ENCODE data around the gene FGF14.

Gene FGF14

GRCh38 chr13:101876951-101877350 is 524.9 kb downstream of the FGF14 start:
- 80 to 90% methylated on average over 1 to 2 of the region's 6 CpGs for WGBS, 2 experiments (ENCODE audit: insufficient coverage in 2 of 2)
- Histone ChIP-seq H3K27ac (ENCODE audit: low read depth, low read length, severe bottlenecking) (no peak overlapping the region), H3K36me3 (ENCODE audit: control insufficient read depth, insufficient read depth, low read length) (no peaks in the 10 kb centered on the region), H3K9me3 (ENCODE audit: control insufficient read depth, low read length) (no peaks in the 10 kb centered on the region), H3K4me3 (ENCODE audit: extremely low read depth, insufficient read depth, low read length, poor library complexity, severe bottlenecking) (no peak overlapping the region), H3K4me1 (ENCODE audit: control insufficient read depth, insufficient read depth, low read length, poor library complexity, severe bottlenecking) (no peaks in the 10 kb centered on the region)

- Histone ChIP-seq H3K4me3 (ENCODE audit: extremely low read depth, insufficient read depth, low read length, poor library complexity, severe bottlenecking) (no peak overlapping the region), H3K9me3 (ENCODE audit: control insufficient read depth, low read length) (no peaks in the 10 kb centered on the region), H3K36me3 (ENCODE audit: control insufficient read depth, insufficient read depth, low read length) (no peaks in the 10 kb centered on the region), H3K27ac (ENCODE audit: low read depth, low read length, severe bottlenecking) (peak overlapping the region; percentile 50), H3K4me1 (ENCODE audit: control insufficient read depth, insufficient read depth, low read length, poor library complexity, severe bottlenecking) (no peaks in the 10 kb centered on the region)
- WGBS, 2 experiments (ENCODE audit: insufficient coverage in 2 of 2): 83 to 100% methylated on average over 1 of the region's 7 CpGs
Observed at GRCh38 chr13:101875717-101876393, 526.0 kb downstream of the FGF14 start.

- Histone ChIP-seq H3K4me3 (ENCODE audit: extremely low read depth, insufficient read depth, low read length, poor library complexity, severe bottlenecking) (no peak overlapping the region), H3K9me3 (ENCODE audit: control insufficient read depth, low read length) (no peaks in the 10 kb centered on the region), H3K27ac (ENCODE audit: low read depth, low read length, severe bottlenecking) (no peak overlapping the region), H3K36me3 (ENCODE audit: control insufficient read depth, insufficient read depth, low read length) (no peaks in the 10 kb centered on the region), H3K4me1 (ENCODE audit: control insufficient read depth, insufficient read depth, low read length, poor library complexity, severe bottlenecking) (no peaks in the 10 kb centered on the region)
- 83 to 92% methylated on average over 2 of the region's 3 CpGs for WGBS, 2 experiments (ENCODE audit: insufficient coverage in 2 of 2)
Observed at GRCh38 chr13:101875091-101875490, 526.8 kb downstream of the FGF14 start.

GRCh38 chr13:101869553-101869952 is 532.3 kb downstream of the FGF14 start:
- H3K4me3 ChIP-seq (ENCODE audit: extremely low read depth, insufficient read depth, low read length, poor library complexity, severe bottlenecking): no peak overlapping the region
- no peak overlapping the region for H3K27ac ChIP-seq (ENCODE audit: low read depth, low read length, severe bottlenecking)
- H3K36me3 ChIP-seq (ENCODE audit: control insufficient read depth, insufficient read depth, low read length): no peaks in the 10 kb centered on the region

GRCh38 chr13:101868585-101869469 is 533.0 kb downstream of the FGF14 start:
- Histone ChIP-seq H3K4me1 (ENCODE audit: control insufficient read depth, insufficient read depth, low read length, poor library complexity, severe bottlenecking) (no peaks in the 10 kb centered on the region), H3K27ac (ENCODE audit: low read depth, low read length, severe bottlenecking) (no peak overlapping the region), H3K9me3 (ENCODE audit: control insufficient read depth, low read length) (no peaks in the 10 kb centered on the region), H3K4me3 (ENCODE audit: extremely low read depth, insufficient read depth, low read length, poor library complexity, severe bottlenecking) (no peak overlapping the region), H3K36me3 (ENCODE audit: control insufficient read depth, insufficient read depth, low read length) (no peaks in the 10 kb centered on the region)
- WGBS, 2 experiments (ENCODE audit: insufficient coverage in 2 of 2): 84 to 93% methylated on average over 7 to 8 of the region's 12 CpGs

More at GRCh38 chr13:101869553-101869952, 532.3 kb downstream of the FGF14 start:
- no peaks in the 10 kb centered on the region for H3K4me1 ChIP-seq (ENCODE audit: control insufficient read depth, insufficient read depth, low read length, poor library complexity, severe bottlenecking)
- H3K9me3 ChIP-seq (ENCODE audit: control insufficient read depth, low read length): no peaks in the 10 kb centered on the region

- Histone ChIP-seq H3K9me3 (ENCODE audit: control insufficient read depth, low read length) (no peaks in the 10 kb centered on the region), H3K4me1 (ENCODE audit: control insufficient read depth, insufficient read depth, low read length, poor library complexity, severe bottlenecking) (no peaks in the 10 kb centered on the region), H3K4me3 (ENCODE audit: extremely low read depth, insufficient read depth, low read length, poor library complexity, severe bottlenecking) (no peak overlapping the region), H3K36me3 (ENCODE audit: control insufficient read depth, insufficient read depth, low read length) (no peaks in the 10 kb centered on the region), H3K27ac (ENCODE audit: low read depth, low read length, severe bottlenecking) (no peak overlapping the region)
- WGBS, 2 experiments (ENCODE audit: insufficient coverage in 2 of 2): 88 to 98% methylated on average over 1 to 4 of the region's 4 CpGs
Observed at GRCh38 chr13:101866889-101867581, 534.8 kb downstream of the FGF14 start.

- no peaks in the 10 kb centered on the region for H3K36me3 ChIP-seq (ENCODE audit: control insufficient read depth, insufficient read depth, low read length)
- no peaks in the 10 kb centered on the region for H3K9me3 ChIP-seq (ENCODE audit: control insufficient read depth, low read length)
- 93 to 100% methylated on average over 1 to 3 of the region's 5 CpGs for WGBS, 2 experiments (ENCODE audit: insufficient coverage in 2 of 2)
- no peak overlapping the region for H3K27ac ChIP-seq (ENCODE audit: low read depth, low read length, severe bottlenecking)
- H3K4me1 ChIP-seq (ENCODE audit: control insufficient read depth, insufficient read depth, low read length, poor library complexity, severe bottlenecking): no peaks in the 10 kb centered on the region
- H3K4me3 ChIP-seq (ENCODE audit: extremely low read depth, insufficient read depth, low read length, poor library complexity, severe bottlenecking): no peak overlapping the region
Observed at GRCh38 chr13:101858860-101859259, 543.0 kb downstream of the FGF14 start.

GRCh38 chr13:101846701-101847100 is 555.1 kb downstream of the FGF14 start:
- WGBS, 2 experiments (ENCODE audit: insufficient coverage in 2 of 2): 83 to 87% methylated on average over 1 to 3 of the region's 4 CpGs
- no peak overlapping the region for H3K27ac ChIP-seq (ENCODE audit: low read depth, low read length, severe bottlenecking)
- H3K4me3 ChIP-seq (ENCODE audit: extremely low read depth, insufficient read depth, low read length, poor library complexity, severe bottlenecking): no peak overlapping the region
- peaks cover 6% of the 10 kb centered on the region for H3K4me1 ChIP-seq (ENCODE audit: control insufficient read depth, insufficient read depth, low read length, poor library complexity, severe bottlenecking)
- no peaks in the 10 kb centered on the region for H3K36me3 ChIP-seq (ENCODE audit: control insufficient read depth, insufficient read depth, low read length)
- H3K9me3 ChIP-seq (ENCODE audit: control insufficient read depth, low read length): no peaks in the 10 kb centered on the region

- WGBS, 2 experiments (ENCODE audit: insufficient coverage in 2 of 2): no CpG with 5 or more reads among the region's 2 CpGs
- peaks cover 6% of the 10 kb centered on the region for H3K4me1 ChIP-seq (ENCODE audit: control insufficient read depth, insufficient read depth, low read length, poor library complexity, severe bottlenecking)
- H3K36me3 ChIP-seq (ENCODE audit: control insufficient read depth, insufficient read depth, low read length): no peaks in the 10 kb centered on the region
Observed at GRCh38 chr13:101846249-101846648, 555.6 kb downstream of the FGF14 start.

GRCh38 chr13:101845245-101846020 is 556.4 kb downstream of the FGF14 start:
- no peak overlapping the region for H3K4me3 ChIP-seq (ENCODE audit: extremely low read depth, insufficient read depth, low read length, poor library complexity, severe bottlenecking)
- peak overlapping the region; percentile 80 for H3K27ac ChIP-seq (ENCODE audit: low read depth, low read length, severe bottlenecking)
- no peaks in the 10 kb centered on the region for H3K9me3 ChIP-seq (ENCODE audit: control insufficient read depth, low read length)
- no peaks in the 10 kb centered on the region for H3K36me3 ChIP-seq (ENCODE audit: control insufficient read depth, insufficient read depth, low read length)
- H3K4me1 ChIP-seq (ENCODE audit: control insufficient read depth, insufficient read depth, low read length, poor library complexity, severe bottlenecking): peaks cover 6% of the 10 kb centered on the region
- 44 to 83% methylated on average over 1 to 2 of the region's 4 CpGs for WGBS, 2 experiments (ENCODE audit: insufficient coverage in 2 of 2)

More at GRCh38 chr13:101846249-101846648, 555.6 kb downstream of the FGF14 start:
- Histone ChIP-seq H3K4me3 (ENCODE audit: extremely low read depth, insufficient read depth, low read length, poor library complexity, severe bottlenecking) (no peak overlapping the region), H3K27ac (ENCODE audit: low read depth, low read length, severe bottlenecking) (no peak overlapping the region), H3K9me3 (ENCODE audit: control insufficient read depth, low read length) (no peaks in the 10 kb centered on the region)
